H1 (cell line): ENCODE results near the gene POLR1D.

Experiments used
- E2F6 ChIP-seq: IDR thresholded peaks from 2 replicates; pipeline ENCODE4 v1.6.1; 2012; ENCODE audit warnings: inconsistent platforms
- EZH2 ChIP-seq: fragments of 200-600 bp; sonication (generic); IDR thresholded peaks from 2 replicates; pipeline ENCODE4 v1.7.1; 2012; ENCODE audit warnings: low read depth, mild to moderate bottlenecking, moderate library complexity, low read length, inconsistent platforms; ENCODE audit not compliant: severe bottlenecking
- FOSL1 ChIP-seq: IDR thresholded peaks from 2 replicates; pipeline ENCODE4 v1.6.1; 2011; ENCODE audit warnings: mild to moderate bottlenecking, low read depth, low read length, moderate library complexity; ENCODE audit not compliant: insufficient read depth
- JUN ChIP-seq: IDR thresholded peaks from 2 replicates; pipeline ENCODE4 v1.6.1; 2011; ENCODE audit warnings: low read depth, mild to moderate bottlenecking, improper control_type of control experiment, low read length
- JUND ChIP-seq: IDR thresholded peaks from 2 replicates; pipeline ENCODE4 v1.6.1; 2011; ENCODE audit warnings: mild to moderate bottlenecking, improper control_type of control experiment, low read length
- RXRA ChIP-seq: IDR thresholded peaks from 2 replicates; pipeline ENCODE4 v1.6.1; 2011; ENCODE audit warnings: low read depth, mild to moderate bottlenecking, low read length, moderate library complexity; ENCODE audit not compliant: insufficient read depth
- TF ChIP-seq, protein P1 (sequence below): IDR thresholded peaks from 2 replicates; pipeline ENCODE4 v1.6.1; 2012; ENCODE audit warnings: inconsistent platforms
- TF ChIP-seq, protein P2 (sequence below), 3 experiments: IDR thresholded peaks; 1 replicate in 2 of 3; 2 replicates in 1 of 3; pipeline versions ENCODE4 v1.5.1 to v1.6.1; 2011; ENCODE audit warnings: low read length in 3 of 3, mild to moderate bottlenecking in 3 of 3, inconsistent platforms in 2 of 3, low read depth in 1 of 3, moderate library complexity in 1 of 3; ENCODE audit not compliant: insufficient read depth in 1 of 3; ENCODE audit errors: control extremely low read depth in 1 of 3

DNA sequence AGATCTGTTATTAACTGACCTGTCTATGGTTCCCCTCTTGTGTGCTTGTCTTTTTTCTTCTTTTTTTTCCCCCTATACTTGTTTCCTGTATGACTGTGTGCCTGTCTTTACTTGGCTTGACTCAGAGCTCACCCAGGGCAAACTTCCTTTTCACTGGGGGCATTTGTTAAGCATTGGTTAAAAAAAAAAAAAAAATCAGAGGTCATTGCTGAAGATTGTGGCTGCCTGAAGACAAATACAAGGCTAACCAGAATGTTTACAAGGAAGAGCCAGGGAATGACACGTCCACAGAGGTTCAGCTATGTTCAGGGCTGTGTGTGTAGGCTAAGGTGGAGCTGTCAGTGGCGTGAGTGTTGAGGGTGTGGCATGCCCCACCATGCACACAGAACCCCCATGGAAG lies 48.4 kb upstream of the POLR1D start:
- TF ChIP-seq RXRA = no peak
- no peak for TF ChIP-seq JUND
- TF ChIP-seq, protein P1, sequence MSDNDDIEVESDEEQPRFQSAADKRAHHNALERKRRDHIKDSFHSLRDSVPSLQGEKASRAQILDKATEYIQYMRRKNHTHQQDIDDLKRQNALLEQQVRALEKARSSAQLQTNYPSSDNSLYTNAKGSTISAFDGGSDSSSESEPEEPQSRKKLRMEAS = no peak
- TF ChIP-seq, protein P2, sequence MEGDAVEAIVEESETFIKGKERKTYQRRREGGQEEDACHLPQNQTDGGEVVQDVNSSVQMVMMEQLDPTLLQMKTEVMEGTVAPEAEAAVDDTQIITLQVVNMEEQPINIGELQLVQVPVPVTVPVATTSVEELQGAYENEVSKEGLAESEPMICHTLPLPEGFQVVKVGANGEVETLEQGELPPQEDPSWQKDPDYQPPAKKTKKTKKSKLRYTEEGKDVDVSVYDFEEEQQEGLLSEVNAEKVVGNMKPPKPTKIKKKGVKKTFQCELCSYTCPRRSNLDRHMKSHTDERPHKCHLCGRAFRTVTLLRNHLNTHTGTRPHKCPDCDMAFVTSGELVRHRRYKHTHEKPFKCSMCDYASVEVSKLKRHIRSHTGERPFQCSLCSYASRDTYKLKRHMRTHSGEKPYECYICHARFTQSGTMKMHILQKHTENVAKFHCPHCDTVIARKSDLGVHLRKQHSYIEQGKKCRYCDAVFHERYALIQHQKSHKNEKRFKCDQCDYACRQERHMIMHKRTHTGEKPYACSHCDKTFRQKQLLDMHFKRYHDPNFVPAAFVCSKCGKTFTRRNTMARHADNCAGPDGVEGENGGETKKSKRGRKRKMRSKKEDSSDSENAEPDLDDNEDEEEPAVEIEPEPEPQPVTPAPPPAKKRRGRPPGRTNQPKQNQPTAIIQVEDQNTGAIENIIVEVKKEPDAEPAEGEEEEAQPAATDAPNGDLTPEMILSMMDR (IDR thresholded peaks at IDR 0.05; ENCODE audit: control extremely low read depth in 1 of 3, insufficient read depth in 1 of 3, low read depth in 1 of 3, low read length in 3 of 3) = no peak
- TF ChIP-seq EZH2 = no peak
- TF ChIP-seq JUN = no peak
- TF ChIP-seq FOSL1 = no peak
- no peak for TF ChIP-seq E2F6
